ENCODE data around the gene TSPAN9. TPM values are rescaled to one million over a fixed set of nuclear protein-coding genes. Genes with fewer than 3 reads are reported as not detected.

Gene TSPAN9
- total RNA-seq, 3 donors from 2014 or later = 4.7 to 28.4 (median 8.5) TPM

- H3K36me3 ChIP-seq (ENCODE audit: low read depth) = no peaks in the 10 kb centered on the region
- H3K9me3 ChIP-seq = no peaks in the 10 kb centered on the region
- no peaks in the 10 kb centered on the region for H3K4me1 ChIP-seq (ENCODE audit: low read depth)
- H3K4me3 ChIP-seq = no peak overlapping the region
- no peak for TF ChIP-seq CTCF (IDR thresholded peaks at IDR 0.05)
- no peak for ATAC-seq
- intact Hi-C loops (cut with DNase I, micrococcal nuclease) = no loop called here
- DNase-seq = no peak
Observed at GRCh38 chr12:3105690-3106479, 28.7 kb downstream of the TSPAN9 start.

DNA sequence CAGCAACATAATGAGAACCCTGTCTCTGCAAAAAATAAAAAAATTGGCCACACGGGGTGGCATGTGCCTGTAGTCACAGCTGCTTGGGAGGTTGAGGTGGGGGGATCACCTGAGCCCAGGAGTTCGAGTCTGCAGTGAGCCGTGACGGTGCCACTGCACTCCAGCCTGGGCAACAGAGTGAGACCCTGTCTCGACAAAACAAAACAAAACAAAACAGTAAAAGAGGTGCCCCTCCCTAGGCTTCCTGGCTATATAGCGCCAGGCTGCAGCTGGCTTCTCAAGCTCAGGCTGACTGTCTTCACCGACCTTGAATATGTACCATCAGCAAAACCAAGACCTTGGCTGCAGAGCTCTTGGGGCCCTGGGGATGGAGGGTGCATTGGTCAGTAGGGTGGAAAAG lies 29.4 kb downstream of the TSPAN9 start:
- no peak for DNase-seq
- Histone ChIP-seq H3K36me3 (ENCODE audit: low read depth) (no peaks in the 10 kb centered on the region), H3K9me3 (no peaks in the 10 kb centered on the region), H3K4me3 (no peak overlapping the region), H3K4me1 (ENCODE audit: low read depth) (no peaks in the 10 kb centered on the region)
- intact Hi-C loops (cut with DNase I, micrococcal nuclease) = no loop called here
- ATAC-seq = no peak
- no peak for TF ChIP-seq CTCF (IDR thresholded peaks at IDR 0.05)

GRCh38 chr12:3107071-3107583 lies 29.9 kb downstream of the TSPAN9 start:
- intact Hi-C loops (cut with DNase I, micrococcal nuclease) = no loop called here
- H3K4me1 ChIP-seq (ENCODE audit: low read depth) = no peaks in the 10 kb centered on the region

DNA sequence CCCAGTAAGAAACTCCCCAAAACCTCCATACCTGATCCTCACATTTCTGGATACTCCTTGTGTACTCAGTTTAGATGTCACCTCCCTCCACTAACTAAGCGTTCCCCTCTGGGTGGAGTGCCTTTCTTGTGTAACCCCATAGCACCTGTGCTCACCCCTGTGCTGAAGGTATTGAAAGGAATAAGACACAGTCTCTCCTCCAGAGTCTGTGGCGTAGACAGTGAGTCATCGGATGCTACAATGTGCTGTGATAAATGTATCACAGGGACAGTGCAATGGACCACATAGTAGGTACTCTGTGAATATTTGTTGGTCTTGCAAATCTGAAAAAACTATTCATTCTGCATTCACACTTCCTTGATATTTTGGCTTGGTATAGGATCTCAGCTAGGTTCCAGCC lies 30.8 kb downstream of the TSPAN9 start:
- DNase-seq = no peak
- H3K4me3 ChIP-seq = no peak overlapping the region
- no peaks in the 10 kb centered on the region for H3K4me1 ChIP-seq (ENCODE audit: low read depth)
- H3K9me3 ChIP-seq = no peaks in the 10 kb centered on the region
- no peak for TF ChIP-seq CTCF (IDR thresholded peaks at IDR 0.05)
- ATAC-seq = no peak
- H3K36me3 ChIP-seq (ENCODE audit: low read depth) = no peaks in the 10 kb centered on the region
- intact Hi-C loops (cut with DNase I, micrococcal nuclease) = no loop called here

More at GRCh38 chr12:3107071-3107583, 29.9 kb downstream of the TSPAN9 start:
- Histone ChIP-seq H3K36me3 (ENCODE audit: low read depth) (no peaks in the 10 kb centered on the region), H3K4me3 (no peak overlapping the region), H3K9me3 (no peaks in the 10 kb centered on the region)
- no peak for ATAC-seq
- DNase-seq = no peak
- TF ChIP-seq CTCF (IDR thresholded peaks at IDR 0.05) = no peak

- Histone ChIP-seq H3K9me3 (no peaks in the 10 kb centered on the region), H3K4me1 (ENCODE audit: low read depth) (no peaks in the 10 kb centered on the region), H3K36me3 (ENCODE audit: low read depth) (no peaks in the 10 kb centered on the region), H3K4me3 (no peak overlapping the region)
- DNase-seq (no peak), ATAC-seq (no peak)
- TF ChIP-seq CTCF (IDR thresholded peaks at IDR 0.05) = no peak
- intact Hi-C loops (cut with DNase I, micrococcal nuclease) = no loop called here
Observed at GRCh38 chr12:3110578-3110977, 33.4 kb downstream of the TSPAN9 start.

Measured in mucosa of descending colon (tissue), 3 donors.